GM19468 (cell line): ENCODE data around the gene ZNF493.
A peak's percentile ranks its signal among the peaks of the same experiment; 100 is the strongest.

Source experiments
- ATAC-seq: cut with Tn5 transposase; IDR thresholded peaks from one replicate; pipeline ENCODE4 v1.9.1; 2021; ENCODE audit warnings: mild to moderate bottlenecking, moderate library complexity, moderate number of reproducible peaks; ENCODE audit not compliant: unreplicated experiment; ENCODE audit errors: extremely low read depth

ZNF493 gene

GRCh38 chr19:21396893-21397572, at the start of gene ZNF493:
Gene ZNF493, plus strand, starts transcription at chr19:21397133. Its CDS starts 105 bp downstream, at chr19:21397238.
- ATAC-seq, result peak; percentile 98

- ATAC-seq, result no peak
Measured at GRCh38 chr19:21352830-21353229, 44.1 kb upstream of the ZNF493 start.

- ATAC-seq, result peak; percentile 88
Measured at GRCh38 chr19:21358768-21359451, 38.0 kb upstream of the ZNF493 start, which contains the start of gene ZNF738. Gene ZNF738, plus strand, starts transcription at chr19:21359000. Its CDS starts 141 bp downstream, at chr19:21359141.

- no peak for ATAC-seq
Measured at GRCh38 chr19:21362291-21362690, 34.6 kb upstream of the ZNF493 start.

- no peak for ATAC-seq
Measured at GRCh38 chr19:21383980-21384582, 12.9 kb upstream of the ZNF493 start.

- no peak for ATAC-seq
Measured at GRCh38 chr19:21396121-21396520, 812 bp upstream of the ZNF493 start.

GRCh38 chr19:21398851-21399250, 1.9 kb downstream of the ZNF493 start:
- ATAC-seq, result no peak

- no peak for ATAC-seq
Measured at GRCh38 chr19:21402303-21402985, 5.5 kb downstream of the ZNF493 start.

GRCh38 chr19:21410166-21410565, 13.2 kb downstream of the ZNF493 start:
- no peak for ATAC-seq

- ATAC-seq, result no peak
Measured at GRCh38 chr19:21422244-21422643, 25.3 kb downstream of the ZNF493 start.

- ATAC-seq, result no peak
Measured at GRCh38 chr19:21423057-21424041, 26.4 kb downstream of the ZNF493 start.

- ATAC-seq, result no peak
Measured at GRCh38 chr19:21430675-21431074, 33.7 kb downstream of the ZNF493 start.

GRCh38 chr19:21432590-21432989, 35.7 kb downstream of the ZNF493 start:
- no peak for ATAC-seq

GRCh38 chr19:21434516-21434915, 37.6 kb downstream of the ZNF493 start:
- ATAC-seq, result no peak

GRCh38 chr19:21434967-21435544, 38.1 kb downstream of the ZNF493 start:
- no peak for ATAC-seq

GRCh38 chr19:21439201-21439751, 42.3 kb downstream of the ZNF493 start:
- no peak for ATAC-seq

GRCh38 chr19:21440321-21440720, 43.4 kb downstream of the ZNF493 start:
- no peak for ATAC-seq

- no peak for ATAC-seq
Measured at GRCh38 chr19:21451187-21451586, 54.3 kb downstream of the ZNF493 start.

- no peak for ATAC-seq
Measured at GRCh38 chr19:21454901-21455300, 58.0 kb downstream of the ZNF493 start.
